Heart left ventricle (tissue), 16 donors: ENCODE measurements around the gene ARF1. TPM values are rescaled to one million over a fixed set of nuclear protein-coding genes. Genes with fewer than 3 reads are reported as not detected.
A peak's percentile ranks its signal among the peaks of the same experiment; 100 is the strongest.

Experiments used
- ATAC-seq, 4 donors: fragments of 200-7000 bp; cut with Tn5 transposase; one replicate each; pipeline ENCODE4 v1.9.1; 2020 to 2022; ENCODE audit warnings: moderate library complexity in 4 of 4, mild to moderate bottlenecking in 3 of 4, moderate number of reproducible peaks in 1 of 4
- DNase-seq, 5 donors: peaks; one replicate each; pipeline ENCODE4 v3.0.0-alpha.2; 2020
- H3K27ac ChIP-seq, 12 donors: fragments of 200-600 bp; sonication (generic) in 4 of 12; one replicate each; pipeline versions ENCODE4 v1.5.0 to v1.8.0; 2016 to 2022; ENCODE audit warnings: mild to moderate bottlenecking in 2 of 12
- H3K27me3 ChIP-seq, 9 donors: fragments of 200-600 bp; sonication (generic) in 2 of 9; one replicate each; pipeline versions ENCODE4 v1.5.1 to v1.8.0; 2016 to 2022; ENCODE audit warnings: mild to moderate bottlenecking in 3 of 9
- H3K36me3 ChIP-seq, 9 donors: fragments of 200-600 bp; sonication (generic) in 2 of 9; one replicate each; pipeline versions ENCODE4 v1.5.0 to v1.8.0; 2018 to 2022; ENCODE audit warnings: mild to moderate bottlenecking in 2 of 9
- H3K4me1 ChIP-seq, 12 donors: fragments of 200-600 bp; sonication (generic) in 4 of 12; one replicate each; pipeline versions ENCODE4 v1.5.0 to v1.8.0; 2016 to 2022; ENCODE audit warnings: mild to moderate bottlenecking in 3 of 12
- H3K4me3 ChIP-seq, 12 donors: fragments of 200-600 bp; sonication (generic) in 4 of 12; one replicate each; pipeline versions ENCODE4 v1.5.0 to v1.8.0; 2017 to 2022; ENCODE audit warnings: mild to moderate bottlenecking in 9 of 12, moderate library complexity in 4 of 12
- H3K9me3 ChIP-seq, 12 donors: fragments of 200-600 bp; sonication (generic) in 4 of 12; one replicate each; pipeline versions ENCODE4 v1.5.0 to v1.8.0; 2016 to 2022; ENCODE audit warnings: mild to moderate bottlenecking in 1 of 12
- POLR2A ChIP-seq, 2 donors: fragments of 450-650 bp; IDR thresholded peaks; one replicate each; pipeline ENCODE4 v1.6.1; 2017; ENCODE audit warnings: antibody characterized with exemption in 2 of 2, mild to moderate bottlenecking in 2 of 2, moderate library complexity in 2 of 2
- WGBS, 4 donors: extraction: QIAGEN DNeasy Blood & Tissue Kit in 2 of 4; methylation state at CpG; one replicate each; pipeline versions ENCODE4 v1.1.5 to v1.1.7; 2013 to 2018; 5-methylcytosine and 5-hydroxymethylcytosine counted together
- intact Hi-C, 10 donors: fragments of 100-400 bp; cut with DNase I; formaldehyde crosslinking; loops; one replicate each; pipeline versions ENCODE4 v1.11.1 to v1.14.2; 2022
- polyA plus RNA-seq, 2 donors: library from polyadenylated mRNA; stranded (reverse); fragments of 200-250 nt; gene quantifications; one replicate each; pipeline ENCODE4 v1.2.3, GENCODE V29; 2013
- total RNA-seq, 9 donors: library from RNA; depleted of rRNA in 2 of 9; stranded (reverse); fragments of >200 nt in 2 of 9; fragmentation: NEBNext Ultra II Directional in 3 of 9; extraction: Animal tissue kit (Norgen Biotek cat#: 25700) in 3 of 9; gene quantifications; one replicate each; pipeline versions ENCODE4 v1.1.0 to v1.2.4, GENCODE V29; 2016 to 2023
- TF ChIP-seq, protein P1 (sequence below), 12 donors: fragments of 200-600 bp; sonication (generic) in 4 of 12; IDR thresholded peaks; one replicate each; pipeline versions ENCODE4 v1.5.0 to v1.8.0; 2018 to 2022; ENCODE audit warnings: antibody characterized with exemption in 12 of 12, mild to moderate bottlenecking in 5 of 12
- donor health status: ischemic (EF 13 %, LVEDD 7.1; RV severe dilation, severe dysfunction).
- donor health status: healthy with polysubstance abuse.
- donor health status: DM: no; HTN: yes; CAD: no.
- donor health status: DM: no; HTN: no; CAD: no.
- donor health status: ischemic (EF 25% LVEDD 6.9; RV normal size, moderate dysfunction).
- donor health status: ischemic (EF 25% LVEDD 5.7; RV mildly dilated, moderate dysfunction).
- donor health status: healthy.
- donor health status: DM: yes; HTN: yes; CAD: no.
- donor health status: ischemic (EF 35%, LVEDD 5.7; RV mildly dilated, moderate dysfunction).
- donor health status: nonischemic (EF 11% LVEDD 7.7; RV severe dilation, severe dysfunction).
- donor health status: DM: yes; HTN: yes; CAD: no.
- donor health status: PGD.
- donor health status: ischemic (EF 29% LVEDD 5.4; RV normal size, mild dysfunction).
- donor health status: nonischemic (EF 23%, LVEDD 6.1; RV moderate dilation, normal function).

The ARF1 gene
- total and polyA plus RNA-seq, 11 donors, result 217 to 580 (median 310) TPM

DNA sequence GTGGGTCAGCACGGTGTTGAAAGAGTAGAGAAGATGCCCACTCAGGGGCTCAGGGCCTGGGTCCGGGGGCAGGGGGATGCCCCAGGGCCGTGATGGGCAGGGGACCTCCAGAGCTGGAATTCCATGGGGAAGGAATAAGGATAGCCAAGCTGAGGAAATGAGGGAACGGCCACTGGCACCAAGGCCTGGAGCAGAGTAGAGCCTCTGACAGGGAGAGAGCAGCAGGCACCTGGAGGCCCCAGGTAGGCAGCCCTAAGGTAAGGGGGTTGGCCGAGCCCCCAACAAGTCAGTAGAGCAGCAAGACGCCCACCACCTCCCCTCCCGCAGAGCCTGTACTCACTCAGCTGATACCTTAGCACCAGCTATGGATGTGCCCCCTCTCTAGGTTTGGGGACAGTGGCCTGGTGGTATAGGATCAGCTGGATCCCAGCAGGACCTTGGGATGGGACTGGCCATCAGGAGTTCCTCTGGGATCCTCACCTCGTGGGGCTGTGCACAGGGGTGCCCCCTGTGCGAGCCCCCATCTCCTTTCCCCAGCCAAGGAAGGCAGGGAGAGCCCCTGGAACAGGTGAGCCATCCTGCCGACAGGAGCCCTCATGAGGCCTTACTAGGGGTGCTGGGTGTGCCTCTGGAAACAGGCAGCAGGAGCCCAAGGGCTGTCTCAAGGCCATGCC lies 21.0 kb upstream of the ARF1 start:
- TF ChIP-seq, protein P1, sequence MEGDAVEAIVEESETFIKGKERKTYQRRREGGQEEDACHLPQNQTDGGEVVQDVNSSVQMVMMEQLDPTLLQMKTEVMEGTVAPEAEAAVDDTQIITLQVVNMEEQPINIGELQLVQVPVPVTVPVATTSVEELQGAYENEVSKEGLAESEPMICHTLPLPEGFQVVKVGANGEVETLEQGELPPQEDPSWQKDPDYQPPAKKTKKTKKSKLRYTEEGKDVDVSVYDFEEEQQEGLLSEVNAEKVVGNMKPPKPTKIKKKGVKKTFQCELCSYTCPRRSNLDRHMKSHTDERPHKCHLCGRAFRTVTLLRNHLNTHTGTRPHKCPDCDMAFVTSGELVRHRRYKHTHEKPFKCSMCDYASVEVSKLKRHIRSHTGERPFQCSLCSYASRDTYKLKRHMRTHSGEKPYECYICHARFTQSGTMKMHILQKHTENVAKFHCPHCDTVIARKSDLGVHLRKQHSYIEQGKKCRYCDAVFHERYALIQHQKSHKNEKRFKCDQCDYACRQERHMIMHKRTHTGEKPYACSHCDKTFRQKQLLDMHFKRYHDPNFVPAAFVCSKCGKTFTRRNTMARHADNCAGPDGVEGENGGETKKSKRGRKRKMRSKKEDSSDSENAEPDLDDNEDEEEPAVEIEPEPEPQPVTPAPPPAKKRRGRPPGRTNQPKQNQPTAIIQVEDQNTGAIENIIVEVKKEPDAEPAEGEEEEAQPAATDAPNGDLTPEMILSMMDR (IDR thresholded peaks at IDR 0.05), result no peak
- no peak for TF ChIP-seq POLR2A (IDR thresholded peaks at IDR 0.05)
- intact Hi-C loops, result no loop called here
- no peak overlapping the region for H3K27ac ChIP-seq
- H3K27me3 ChIP-seq, result peaks cover 44 to 91% (median 82%) of the 10 kb centered on the region in 9 donors
- ATAC-seq, result no peak
- no peaks in the 10 kb centered on the region for H3K9me3 ChIP-seq
- DNase-seq, result peak in 2 of 5 donors; percentile 6 to 22
- no peak overlapping the region for H3K4me3 ChIP-seq
- WGBS, 4 donors, result 81 to 85% (median 83%) methylated on average over 7 to 10 of the region's 10 CpGs
- no peaks in the 10 kb centered on the region for H3K36me3 ChIP-seq
- H3K4me1 ChIP-seq, result peaks cover 0 to 25% (median 6%) of the 10 kb centered on the region in 12 donors

- no peaks in the 10 kb centered on the region for H3K9me3 ChIP-seq
- peaks cover 44 to 98% (median 87%) of the 10 kb centered on the region in 9 donors for H3K27me3 ChIP-seq
- no peaks in the 10 kb centered on the region for H3K36me3 ChIP-seq
- peaks cover 0 to 25% (median 6%) of the 10 kb centered on the region in 12 donors for H3K4me1 ChIP-seq
- TF ChIP-seq POLR2A (IDR thresholded peaks at IDR 0.05), result no peak
- TF ChIP-seq, protein P1 (IDR thresholded peaks at IDR 0.05), result no peak
- WGBS, 4 donors, result 92 to 97% (median 94%) methylated on average over 4 to 9 of the region's 9 CpGs
- ATAC-seq (no peak), DNase-seq (peak in 3 of 5 donors; percentile 7 to 57 (median 20))
- H3K27ac ChIP-seq, result no peak overlapping the region
- H3K4me3 ChIP-seq, result no peak overlapping the region
- intact Hi-C loops, result no loop called here
Measured at GRCh38 chr1:228062085-228062791, 20.3 kb upstream of the ARF1 start.

DNA sequence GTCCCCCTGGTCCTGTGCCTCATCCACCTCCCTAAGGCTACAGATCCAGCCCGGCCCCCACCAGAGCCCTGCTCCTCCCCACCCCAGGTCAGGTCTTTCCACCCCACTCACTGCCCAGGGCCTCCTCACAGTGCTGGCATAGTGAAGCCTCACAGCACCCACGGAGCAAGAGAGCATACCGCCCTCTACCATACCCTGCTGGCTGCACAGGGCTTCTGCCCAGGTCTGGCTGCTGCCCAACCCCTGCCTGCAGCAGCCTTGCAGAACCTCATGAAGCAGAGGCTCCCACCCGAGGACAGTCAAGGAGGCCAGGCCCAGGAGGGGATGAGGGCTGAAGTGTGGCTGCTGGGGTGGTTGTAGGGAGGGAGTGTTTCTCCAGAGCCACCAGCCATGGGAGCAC lies 19.7 kb upstream of the ARF1 start:
- ATAC-seq (no peak), DNase-seq (peak in 1 of 5 donors; percentile 13)
- H3K27me3 ChIP-seq, result peaks cover 44 to 97% (median 88%) of the 10 kb centered on the region in 9 donors
- H3K36me3 ChIP-seq, result no peaks in the 10 kb centered on the region
- intact Hi-C loops, result no loop called here
- no peaks in the 10 kb centered on the region for H3K9me3 ChIP-seq
- TF ChIP-seq, protein P1 (IDR thresholded peaks at IDR 0.05), result no peak
- TF ChIP-seq POLR2A (IDR thresholded peaks at IDR 0.05), result no peak
- H3K4me3 ChIP-seq, result no peak overlapping the region
- 65 to 100% (median 67%) methylated on average over 2 to 4 of the region's 4 CpGs for WGBS, 4 donors
- no peak overlapping the region for H3K27ac ChIP-seq
- H3K4me1 ChIP-seq, result peaks cover 0 to 25% (median 6%) of the 10 kb centered on the region in 12 donors
